Left ventricle myocardium inferior (tissue), 1 donor: ENCODE results near the gene GATAD2B. TPM values are rescaled to one million over a fixed set of nuclear protein-coding genes. Genes with fewer than 3 reads are reported as not detected.

Experiments
- DNase-seq: peaks from one replicate; pipeline ENCODE4 v3.0.0-alpha.2; 2020
- H3K27ac ChIP-seq: fragments of 200-600 bp; replicated peaks from 2 replicates; pipeline ENCODE4 v1.8.0; 2021
- H3K27me3 ChIP-seq: fragments of 200-600 bp; 2 replicates; pipeline ENCODE4 v1.8.0; 2021; ENCODE audit warnings: low read depth
- H3K36me3 ChIP-seq: fragments of 200-600 bp; 2 replicates; pipeline ENCODE4 v1.8.0; 2021
- H3K4me1 ChIP-seq: fragments of 200-600 bp; 2 replicates; pipeline ENCODE4 v1.8.0; 2021
- H3K4me3 ChIP-seq: fragments of 200-600 bp; 2 replicates; pipeline ENCODE4 v1.8.0; 2021; ENCODE audit warnings: mild to moderate bottlenecking, moderate library complexity
- H3K9me3 ChIP-seq: fragments of 200-600 bp; replicated peaks from 2 replicates; pipeline ENCODE4 v1.8.0; 2021
- intact Hi-C: fragments of 100-400 bp; cut with micrococcal nuclease; formaldehyde crosslinking; loops from one replicate; pipeline ENCODE4 v1.11.0; 2022
- total RNA-seq: library from RNA; stranded (reverse); fragmentation: NEBNext Ultra II Directional; extraction: Animal tissue kit (Norgen Biotek cat#: 25700); gene quantifications from one replicate; pipeline ENCODE4 v1.2.1, GENCODE V29; 2021
- TF ChIP-seq, protein P1 (sequence below): fragments of 200-600 bp; IDR thresholded peaks from 2 replicates; pipeline ENCODE4 v1.8.0; 2021; ENCODE audit warnings: antibody characterized with exemption, mild to moderate bottlenecking, borderline replicate concordance
- donor health status: DM: no; HTN: yes; CAD: no; lungs with severe emphysema.

The GATAD2B gene
- total RNA-seq, 1 donor from 2014 or later: 35.4 TPM

- DNase-seq: no peak
- Histone ChIP-seq H3K4me3 (no peak overlapping the region), H3K36me3 (peaks cover 72% of the 10 kb centered on the region), H3K9me3 (no peaks in the 10 kb centered on the region), H3K27me3 (no peaks in the 10 kb centered on the region), H3K27ac (no peak overlapping the region), H3K4me1 (peaks cover 30% of the 10 kb centered on the region)
- intact Hi-C loops: no loop called here
- TF ChIP-seq, protein P1, sequence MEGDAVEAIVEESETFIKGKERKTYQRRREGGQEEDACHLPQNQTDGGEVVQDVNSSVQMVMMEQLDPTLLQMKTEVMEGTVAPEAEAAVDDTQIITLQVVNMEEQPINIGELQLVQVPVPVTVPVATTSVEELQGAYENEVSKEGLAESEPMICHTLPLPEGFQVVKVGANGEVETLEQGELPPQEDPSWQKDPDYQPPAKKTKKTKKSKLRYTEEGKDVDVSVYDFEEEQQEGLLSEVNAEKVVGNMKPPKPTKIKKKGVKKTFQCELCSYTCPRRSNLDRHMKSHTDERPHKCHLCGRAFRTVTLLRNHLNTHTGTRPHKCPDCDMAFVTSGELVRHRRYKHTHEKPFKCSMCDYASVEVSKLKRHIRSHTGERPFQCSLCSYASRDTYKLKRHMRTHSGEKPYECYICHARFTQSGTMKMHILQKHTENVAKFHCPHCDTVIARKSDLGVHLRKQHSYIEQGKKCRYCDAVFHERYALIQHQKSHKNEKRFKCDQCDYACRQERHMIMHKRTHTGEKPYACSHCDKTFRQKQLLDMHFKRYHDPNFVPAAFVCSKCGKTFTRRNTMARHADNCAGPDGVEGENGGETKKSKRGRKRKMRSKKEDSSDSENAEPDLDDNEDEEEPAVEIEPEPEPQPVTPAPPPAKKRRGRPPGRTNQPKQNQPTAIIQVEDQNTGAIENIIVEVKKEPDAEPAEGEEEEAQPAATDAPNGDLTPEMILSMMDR: no peak
Observed at GRCh38 chr1:153951183-153951582, 28.4 kb upstream of the GATAD2B start.

DNA sequence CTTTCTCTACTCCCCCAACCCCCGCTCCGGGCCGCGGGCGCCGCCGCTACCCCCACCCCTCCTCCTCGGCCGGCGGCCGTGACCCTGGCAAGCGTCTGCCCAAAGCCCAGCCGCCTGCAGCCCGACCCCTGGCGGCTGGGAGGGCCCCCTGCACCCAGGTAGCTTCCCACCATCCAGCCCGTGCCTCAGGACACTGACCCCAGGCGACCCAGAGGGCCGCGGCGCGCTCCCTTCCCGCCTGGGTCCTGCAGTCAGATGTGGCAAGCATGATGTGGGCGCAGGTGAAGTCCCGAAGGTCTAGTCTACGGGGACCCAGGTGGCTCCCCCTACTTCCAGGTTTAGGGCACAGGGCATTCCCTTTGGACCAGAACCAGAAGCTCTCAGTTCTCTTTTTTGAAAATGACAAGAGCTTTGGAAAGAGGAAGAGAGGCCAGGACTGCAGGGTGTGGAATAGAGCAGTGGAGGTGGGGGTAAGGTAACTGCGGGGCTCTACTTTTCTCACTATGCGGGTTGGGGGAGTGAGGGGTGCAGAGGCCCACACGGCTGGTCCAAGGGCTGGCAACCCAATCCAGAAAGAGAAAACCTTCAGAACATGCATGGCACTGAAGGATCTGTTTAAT lies 24.0 kb upstream of the GATAD2B start, which contains the start of gene DENND4B:
Gene DENND4B (minus strand): TSS at position 97 of the 620 bp plus-strand sequence. CDS start 2,344 bp downstream, outside the sequence.
- Histone ChIP-seq H3K27ac (peak within 1 kb of the TSS; percentile 99), H3K9me3 (no peaks in the 10 kb centered on the region), H3K36me3 (peaks cover 55% of the 10 kb centered on the region), H3K4me1 (peaks cover 43% of the 10 kb centered on the region), H3K27me3 (no peaks in the 10 kb centered on the region), H3K4me3 (peak within 1 kb of the TSS; percentile 91)
- intact Hi-C loops: no loop called here
- TF ChIP-seq, protein P1: peak; percentile 96
- DNase-seq: peak; percentile 85

- intact Hi-C loops: no loop called here
- peaks cover 54% of the 10 kb centered on the region for H3K36me3 ChIP-seq
- DNase-seq: peak; percentile 91
Observed at GRCh38 chr1:153945795-153946621, 23.2 kb upstream of the GATAD2B start.

DNA sequence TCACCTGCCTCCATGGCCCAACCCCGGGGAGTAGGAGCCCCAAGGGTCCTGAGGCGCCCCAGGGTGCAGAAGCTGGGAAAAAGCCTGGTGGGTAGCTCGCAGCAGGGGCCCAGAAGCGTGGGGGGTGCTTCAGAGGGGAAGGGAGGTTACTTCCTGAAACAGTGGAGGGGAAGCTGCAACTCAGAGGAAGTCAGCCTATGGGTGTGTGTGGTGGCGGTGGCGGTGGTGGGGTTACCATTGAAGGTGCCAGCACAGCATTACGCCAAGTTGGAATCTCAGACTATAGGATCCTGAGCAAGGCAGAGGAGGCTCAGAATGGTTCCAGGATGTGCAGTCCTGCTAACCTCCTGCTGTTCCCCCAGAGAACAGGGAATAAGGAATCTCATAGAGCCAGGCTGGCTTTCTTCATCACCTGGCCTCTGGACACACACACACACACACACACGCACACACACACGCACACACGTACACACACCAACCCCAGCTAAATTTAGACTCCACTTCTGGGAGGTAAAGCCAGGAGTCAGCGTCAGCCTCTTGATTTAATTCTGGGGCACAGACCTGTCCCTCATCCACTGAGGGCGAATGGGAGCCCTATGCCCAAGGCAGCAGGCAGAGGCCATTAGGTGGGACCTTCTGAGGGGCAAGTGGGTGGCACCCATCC lies 22.5 kb upstream of the GATAD2B start:
- peak; percentile 69 for DNase-seq
- Histone ChIP-seq H3K9me3 (no peaks in the 10 kb centered on the region), H3K27ac (peak overlapping the region; percentile 99), H3K36me3 (peaks cover 54% of the 10 kb centered on the region), H3K4me3 (peak overlapping the region; percentile 91), H3K27me3 (no peaks in the 10 kb centered on the region), H3K4me1 (peaks cover 43% of the 10 kb centered on the region)
- intact Hi-C loops: no loop called here
- TF ChIP-seq, protein P1: no peak

More at GRCh38 chr1:153945795-153946621, 23.2 kb upstream of the GATAD2B start:
- H3K4me3 ChIP-seq: peak overlapping the region; percentile 91
- no peaks in the 10 kb centered on the region for H3K27me3 ChIP-seq
- H3K27ac ChIP-seq: peak overlapping the region; percentile 99
- no peaks in the 10 kb centered on the region for H3K9me3 ChIP-seq
- TF ChIP-seq, protein P1: no peak
- H3K4me1 ChIP-seq: peaks cover 43% of the 10 kb centered on the region

- peaks cover 54% of the 10 kb centered on the region for H3K36me3 ChIP-seq
- H3K27me3 ChIP-seq: no peaks in the 10 kb centered on the region
- no peaks in the 10 kb centered on the region for H3K9me3 ChIP-seq
- peak overlapping the region; percentile 91 for H3K4me3 ChIP-seq
- H3K4me1 ChIP-seq: peaks cover 43% of the 10 kb centered on the region
- H3K27ac ChIP-seq: peak overlapping the region; percentile 99
- no peak for DNase-seq
- TF ChIP-seq, protein P1: no peak
- intact Hi-C loops: no loop called here
Observed at GRCh38 chr1:153944827-153945117, 22.0 kb upstream of the GATAD2B start.
